SK-N-SH (cell line): Measurements from ENCODE around the gene FAM209B.

Source experiments
- CHD2 ChIP-seq: fragments of 150-350 bp; IDR thresholded peaks from 2 replicates; pipeline ENCODE4 v1.6.1; 2018; ENCODE audit warnings: low read length; ENCODE audit not compliant: partially characterized antibody
- CTCF ChIP-seq: fragments of 200-600 bp; sonication (generic); IDR thresholded peaks from 2 replicates; pipeline ENCODE4 v1.6.1; 2017; ENCODE audit warnings: antibody characterized with exemption, mild to moderate bottlenecking, moderate library complexity
- EP300 ChIP-seq, 2 experiments: IDR thresholded peaks; 2 replicates each; pipeline versions ENCODE4 v1.4.0 to v1.6.1; 2012; ENCODE audit warnings: borderline replicate concordance in 1 of 2, low read depth in 1 of 2, low read length in 1 of 2
- FOXM1 ChIP-seq: IDR thresholded peaks from 2 replicates; pipeline ENCODE4 v1.4.0; 2012; ENCODE audit warnings: low read depth, mild to moderate bottlenecking
- GABPA ChIP-seq: IDR thresholded peaks from 2 replicates; pipeline ENCODE4 v1.4.0; 2012; ENCODE audit warnings: low read depth, mild to moderate bottlenecking
- MAX ChIP-seq: IDR thresholded peaks from 2 replicates; pipeline ENCODE4 v1.4.0; 2012; ENCODE audit warnings: low read depth
- NRF1 ChIP-seq: IDR thresholded peaks from 2 replicates; pipeline ENCODE4 v1.6.1; 2012; ENCODE audit warnings: low read depth, mild to moderate bottlenecking, low read length
- PBX3 ChIP-seq: IDR thresholded peaks from 2 replicates; pipeline ENCODE4; 2012
- REST ChIP-seq: IDR thresholded peaks from 2 replicates; pipeline ENCODE4 v1.6.1; 2012; ENCODE audit warnings: mild to moderate bottlenecking, low read depth, low read length, moderate library complexity
- RFX5 ChIP-seq: IDR thresholded peaks from 2 replicates; pipeline ENCODE4 v1.6.1; 2012; ENCODE audit warnings: mild to moderate bottlenecking, improper control_type of control experiment, low read length
- TAF1 ChIP-seq: IDR thresholded peaks from 2 replicates; pipeline ENCODE4 v1.6.1; 2012; ENCODE audit warnings: low read depth, mild to moderate bottlenecking, low read length, moderate library complexity, borderline replicate concordance
- TEAD4 ChIP-seq: IDR thresholded peaks from 2 replicates; pipeline ENCODE4 v1.4.0; 2012; ENCODE audit warnings: mild to moderate bottlenecking, borderline replicate concordance; ENCODE audit not compliant: insufficient read depth
- USF2 ChIP-seq: fragments of 150-350 bp; IDR thresholded peaks from 2 replicates; pipeline ENCODE4 v1.6.1; 2017; ENCODE audit warnings: antibody characterized with exemption, low read length, low read depth, borderline replicate concordance
- YY1 ChIP-seq: IDR thresholded peaks from 2 replicates; pipeline ENCODE4 v1.4.0; 2012; ENCODE audit warnings: low read depth, mild to moderate bottlenecking

GRCh38 chr20:56517641-56518040 lies 15.4 kb upstream of the FAM209B start:
- TF ChIP-seq CTCF: no peak
- TF ChIP-seq MAX: no peak
- no peak for TF ChIP-seq PBX3
- TF ChIP-seq YY1: no peak
- no peak for TF ChIP-seq EP300 (IDR thresholded peaks at IDR 0.05; ENCODE audit: borderline replicate concordance in 1 of 2, low read depth in 1 of 2, low read length in 1 of 2)
- no peak for TF ChIP-seq CHD2
- TF ChIP-seq NRF1: no peak
- TF ChIP-seq REST: no peak
- TF ChIP-seq TEAD4: no peak
- no peak for TF ChIP-seq RFX5
- no peak for TF ChIP-seq USF2
- TF ChIP-seq TAF1: no peak
- no peak for TF ChIP-seq FOXM1
- TF ChIP-seq GABPA: no peak
